ENCODE measurements around the gene SDHAF1. TPM values are rescaled to one million over a fixed set of nuclear protein-coding genes. Genes with fewer than 3 reads are reported as not detected.
"Not testable (repeated sequence)": the region's sequence is repeated elsewhere in the genome, so short reads cannot be mapped to it uniquely, and the experiment has no call there.

Gene SDHAF1
- total and polyA plus RNA-seq, 8 donors: 8.0 to 38.1 (median 26.4) TPM; not detected in 1

- no peak for TF ChIP-seq POLR2AphosphoS5 (IDR thresholded peaks at IDR 0.05)
- TF ChIP-seq EP300 (IDR thresholded peaks at IDR 0.05): no peak
- TF ChIP-seq POLR2A (IDR thresholded peaks at IDR 0.05): no peak
- TF ChIP-seq, protein P1, sequence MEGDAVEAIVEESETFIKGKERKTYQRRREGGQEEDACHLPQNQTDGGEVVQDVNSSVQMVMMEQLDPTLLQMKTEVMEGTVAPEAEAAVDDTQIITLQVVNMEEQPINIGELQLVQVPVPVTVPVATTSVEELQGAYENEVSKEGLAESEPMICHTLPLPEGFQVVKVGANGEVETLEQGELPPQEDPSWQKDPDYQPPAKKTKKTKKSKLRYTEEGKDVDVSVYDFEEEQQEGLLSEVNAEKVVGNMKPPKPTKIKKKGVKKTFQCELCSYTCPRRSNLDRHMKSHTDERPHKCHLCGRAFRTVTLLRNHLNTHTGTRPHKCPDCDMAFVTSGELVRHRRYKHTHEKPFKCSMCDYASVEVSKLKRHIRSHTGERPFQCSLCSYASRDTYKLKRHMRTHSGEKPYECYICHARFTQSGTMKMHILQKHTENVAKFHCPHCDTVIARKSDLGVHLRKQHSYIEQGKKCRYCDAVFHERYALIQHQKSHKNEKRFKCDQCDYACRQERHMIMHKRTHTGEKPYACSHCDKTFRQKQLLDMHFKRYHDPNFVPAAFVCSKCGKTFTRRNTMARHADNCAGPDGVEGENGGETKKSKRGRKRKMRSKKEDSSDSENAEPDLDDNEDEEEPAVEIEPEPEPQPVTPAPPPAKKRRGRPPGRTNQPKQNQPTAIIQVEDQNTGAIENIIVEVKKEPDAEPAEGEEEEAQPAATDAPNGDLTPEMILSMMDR (IDR thresholded peaks at IDR 0.05): no peak
- intact Hi-C loops (cut with DNase I; ENCODE audit: low total_unique reads): no loop called here
- H3K4me1 ChIP-seq: peaks cover 0 to 13% (median 8%) of the 10 kb centered on the region in 4 donors
- peaks cover 0 to 7% (median 6%) of the 10 kb centered on the region in 4 donors for H3K9me3 ChIP-seq
- H3K27ac ChIP-seq: no peak overlapping the region
- no peak for DNase-seq
- no peak overlapping the region for H3K4me3 ChIP-seq
- H3K27me3 ChIP-seq: peaks cover 11 to 61% (median 31%) of the 10 kb centered on the region in 3 donors
- 57 to 82% (median 74%) methylated on average over 6 of the region's 6 CpGs for WGBS, 5 donors
- H3K36me3 ChIP-seq: no peaks in the 10 kb centered on the region
Measured at GRCh38 chr19:35955881-35956634, 38.9 kb upstream of the SDHAF1 start.

DNA sequence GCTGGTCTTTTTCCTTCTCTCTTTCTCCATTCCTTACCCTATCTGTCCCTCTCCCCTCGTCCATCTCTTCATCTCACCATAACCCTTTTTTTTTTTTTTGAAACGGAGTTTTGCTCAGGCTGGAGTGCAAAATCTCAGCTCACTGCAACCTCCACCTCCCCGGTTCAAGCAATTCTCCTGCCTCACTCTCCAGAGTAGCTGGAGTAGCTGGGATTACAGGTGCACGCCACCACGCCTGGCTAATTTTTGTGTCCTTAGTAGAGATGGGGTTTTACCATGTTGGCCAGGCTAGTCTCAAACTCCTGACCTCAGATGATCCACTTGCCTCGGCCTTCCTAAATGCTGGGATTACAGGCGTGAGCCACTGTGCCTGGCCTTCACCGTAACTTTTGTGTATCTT, 37.6 kb upstream of the SDHAF1 start:
- DNase-seq; intact Hi-C loops (cut with DNase I; ENCODE audit: low total_unique reads); H3K9me3 ChIP-seq; H3K27ac ChIP-seq; H3K4me3 ChIP-seq; H3K36me3 ChIP-seq: not testable (repeated sequence)
- WGBS, 5 donors: 67 to 84% (median 75%) methylated on average over 8 of the region's 8 CpGs
- peaks cover 11 to 69% (median 31%) of the 10 kb centered on the region in 3 donors for H3K27me3 ChIP-seq
- H3K4me1 ChIP-seq: peaks cover 0 to 13% (median 8%) of the 10 kb centered on the region in 4 donors

GRCh38 chr19:35958660-35959039, 36.3 kb upstream of the SDHAF1 start:
- intact Hi-C loops (cut with DNase I; ENCODE audit: low total_unique reads): no loop called here
- Histone ChIP-seq H3K4me3 (peak overlapping the region; percentile 9 to 42 (median 24)), H3K27me3 (peaks cover 11 to 81% (median 35%) of the 10 kb centered on the region in 3 donors), H3K36me3 (no peaks in the 10 kb centered on the region), H3K27ac (no peak overlapping the region), H3K9me3 (peaks cover 0 to 7% (median 6%) of the 10 kb centered on the region in 4 donors), H3K4me1 (peaks cover 0 to 13% (median 8%) of the 10 kb centered on the region in 4 donors)
- no peak for DNase-seq
- TF ChIP-seq POLR2A (IDR thresholded peaks at IDR 0.05) (no peak), EP300 (IDR thresholded peaks at IDR 0.05) (no peak), POLR2AphosphoS5 (IDR thresholded peaks at IDR 0.05) (no peak)
- TF ChIP-seq, protein P1 (IDR thresholded peaks at IDR 0.05): no peak
- 29 to 40% (median 35%) methylated on average over 15 of the region's 15 CpGs for WGBS, 5 donors

- peak; percentile 59 to 60 for DNase-seq
- peaks cover 11 to 81% (median 35%) of the 10 kb centered on the region in 3 donors for H3K27me3 ChIP-seq
- peaks cover 0 to 7% (median 6%) of the 10 kb centered on the region in 4 donors for H3K9me3 ChIP-seq
- intact Hi-C loops (cut with DNase I; ENCODE audit: low total_unique reads): no loop called here
- WGBS, 5 donors: 10 to 14% (median 13%) methylated on average over 82 to 97 of the region's 97 CpGs
- peaks cover 0 to 13% (median 8%) of the 10 kb centered on the region in 4 donors for H3K4me1 ChIP-seq
- no peak overlapping the region for H3K27ac ChIP-seq
- TF ChIP-seq, protein P1 (IDR thresholded peaks at IDR 0.05): peak in 1 of 7 experiments; percentile 27
- no peak for TF ChIP-seq POLR2AphosphoS5 (IDR thresholded peaks at IDR 0.05)
- no peaks in the 10 kb centered on the region for H3K36me3 ChIP-seq
- peak overlapping the region; percentile 9 to 42 (median 24) for H3K4me3 ChIP-seq
Measured at GRCh38 chr19:35959040-35959967, 35.7 kb upstream of the SDHAF1 start.

All from stomach (tissue), 9 donors.